GM04504 (cell line): ENCODE results near the gene C2CD3.
"Not testable (repeated sequence)": the region's sequence is repeated elsewhere in the genome, so short reads cannot be mapped to it uniquely, and the experiment has no call there.

Experiments used
- DNase-seq: peaks from one replicate; pipeline ENCODE4 v3.0.0-alpha.2; 2012; ENCODE audit warnings: low read depth

The C2CD3 gene

GRCh38 chr11:74004759-74005615, 165.8 kb downstream of the C2CD3 start:
- no peak for DNase-seq

- DNase-seq = no peak
These were observed 166.6 kb downstream of the C2CD3 start for GRCh38 chr11:74004046-74004695.

- no peak for DNase-seq
These were observed 168.0 kb downstream of the C2CD3 start for GRCh38 chr11:74002832-74003231.

GRCh38 chr11:74001822-74002286, 168.9 kb downstream of the C2CD3 start:
- no peak for DNase-seq

GRCh38 chr11:74000307-74001133, 170.3 kb downstream of the C2CD3 start:
- DNase-seq = no peak

- no peak for DNase-seq
These were observed 171.1 kb downstream of the C2CD3 start for GRCh38 chr11:73999581-74000306.

GRCh38 chr11:73998846-73999575, 171.8 kb downstream of the C2CD3 start:
- DNase-seq = no peak

- DNase-seq = no peak
These were observed 173.6 kb downstream of the C2CD3 start for GRCh38 chr11:73997120-73997770.

- no peak for DNase-seq
These were observed 174.5 kb downstream of the C2CD3 start for GRCh38 chr11:73996161-73996747.

- DNase-seq = no peak
These were observed 175.1 kb downstream of the C2CD3 start for GRCh38 chr11:73995731-73996130.

- DNase-seq = no peak
These were observed 175.6 kb downstream of the C2CD3 start for GRCh38 chr11:73995247-73995646.

- no peak for DNase-seq
These were observed 179.3 kb downstream of the C2CD3 start for GRCh38 chr11:73991471-73992006.

GRCh38 chr11:73990730-73991129, 180.1 kb downstream of the C2CD3 start:
- no peak for DNase-seq

- no peak for DNase-seq
These were observed 181.6 kb downstream of the C2CD3 start for GRCh38 chr11:73989156-73989555.

GRCh38 chr11:73988227-73988626, 182.6 kb downstream of the C2CD3 start:
- DNase-seq = no peak

- not testable (repeated sequence) for DNase-seq
These were observed 185.1 kb downstream of the C2CD3 start for GRCh38 chr11:73985661-73986060.

- no peak for DNase-seq
These were observed 186.9 kb downstream of the C2CD3 start for GRCh38 chr11:73983741-73984538.

- DNase-seq = peak; percentile 67
These were observed 187.6 kb downstream of the C2CD3 start for GRCh38 chr11:73982990-73983740.
